Gastroesophageal sphincter (tissue), 3 donors: Measurements from ENCODE around the gene GNB5.

ENCODE experiments used
- CTCF ChIP-seq, 4 experiments: fragments of 200-600 bp in 2 of 4; fragments of 450-650 bp in 2 of 4; sonication (generic) in 1 of 4; IDR thresholded peaks; one replicate each; pipeline ENCODE4 v1.5.1; 2017 to 2019; ENCODE audit warnings: antibody characterized with exemption in 4 of 4, mild to moderate bottlenecking in 2 of 4, moderate library complexity in 2 of 4
- POLR2A ChIP-seq, 2 donors: fragments of 450-650 bp; IDR thresholded peaks; one replicate each; pipeline ENCODE4 v1.6.1; 2017; ENCODE audit warnings: antibody characterized with exemption in 2 of 2, mild to moderate bottlenecking in 2 of 2, moderate library complexity in 1 of 2
- POLR2AphosphoS5 ChIP-seq: sonication (generic); formaldehyde crosslinking; IDR thresholded peaks from one replicate; pipeline ENCODE4 v1.6.1; 2017; ENCODE audit warnings: antibody characterized with exemption

GRCh38 chr15:52093167-52093538 is 98.0 kb downstream of the GNB5 start:
- no peak for TF ChIP-seq CTCF (IDR thresholded peaks at IDR 0.05)
- TF ChIP-seq POLR2A (IDR thresholded peaks at IDR 0.05) = no peak
- no peak for TF ChIP-seq POLR2AphosphoS5
